SK-N-SH (cell line): Measurements from ENCODE around the gene TRAPPC3. TPM values are rescaled to one million over a fixed set of nuclear protein-coding genes. Genes with fewer than 3 reads are reported as not detected.

ENCODE experiments used
- CTCF ChIA-PET: fragments of 300-600, 350-600 bp; formaldehyde crosslinking; extraction: SDS; loops from one replicate; lab custom pipeline; 2021; lab: Yijun Ruan, JAX
- POLR2A ChIA-PET: fragments of 350-600 bp; sonication (Branson Sonifier 250); formaldehyde crosslinking; extraction: SDS; loops from one replicate; lab custom pipeline; 2020; ENCODE audit warnings: antibody characterized with exemption, inconsistent platforms; lab: Yijun Ruan, JAX
- DNase-seq: peaks from one replicate; pipeline ENCODE4 v3.0.0; 2012
- H2AFZ ChIP-seq: fragments of 200-600 bp; sonication (generic); 2 replicates; pipeline ENCODE4 v1.8.1; 2016; ENCODE audit warnings: antibody characterized with exemption, mild to moderate bottlenecking, low read depth
- H3F3A ChIP-seq: fragments of 200-600 bp; sonication (generic); replicated peaks from 2 replicates; pipeline ENCODE3; 2016; ENCODE audit warnings: antibody characterized with exemption, mild to moderate bottlenecking; ENCODE audit not compliant: insufficient read depth
- H3K27ac ChIP-seq, 2 experiments: fragments of 200-500 bp in 1 of 2; fragments of 200-600 bp in 1 of 2; sonication (Bioruptor generic) in 1 of 2; sonication (generic), shearing (Covaris generic) in 1 of 2; 2 replicates each; pipeline versions ENCODE4 v1.5.1 to v1.6.1; 2014 to 2016; ENCODE audit warnings: low read depth in 2 of 2, inconsistent platforms in 1 of 2, low read length in 1 of 2, mild to moderate bottlenecking in 1 of 2, mixed read lengths in 1 of 2
- H3K27me3 ChIP-seq: fragments of 200-600 bp; sonication (generic), shearing (Covaris generic); 2 replicates; pipeline ENCODE4 v1.6.1; 2016; ENCODE audit warnings: mixed run types; ENCODE audit not compliant: insufficient read depth
- H3K36me3 ChIP-seq, 2 experiments: fragments of 200-500 bp in 1 of 2; fragments of 200-600 bp in 1 of 2; sonication (Bioruptor generic) in 1 of 2; sonication (generic) in 1 of 2; replicated peaks in 1 of 2; 2 replicates each; pipeline versions ENCODE3 to v1.5.1; 2014 to 2016; ENCODE audit warnings: low read length in 1 of 2, mild to moderate bottlenecking in 1 of 2; ENCODE audit not compliant: insufficient read depth in 2 of 2, control insufficient read depth in 1 of 2
- H3K4me1 ChIP-seq, 2 experiments: fragments of 200-500 bp in 1 of 2; fragments of 200-600 bp in 1 of 2; sonication (Bioruptor generic) in 1 of 2; sonication (generic), shearing (Covaris generic) in 1 of 2; 2 replicates each; pipeline versions ENCODE4 v1.5.1 to v1.6.1; 2014 to 2016; ENCODE audit warnings: low read depth in 1 of 2, low read length in 1 of 2, mixed run types in 1 of 2; ENCODE audit not compliant: insufficient read depth in 2 of 2, control insufficient read depth in 1 of 2
- H3K4me2 ChIP-seq: fragments of 200-600 bp; sonication (generic), shearing (Covaris generic); 2 replicates; pipeline ENCODE4 v1.6.1; 2017; ENCODE audit warnings: mixed run types
- H3K4me3 ChIP-seq, 2 experiments: fragments of 200-500 bp in 1 of 2; fragments of 200-600 bp in 1 of 2; sonication (Bioruptor generic) in 1 of 2; sonication (generic), shearing (Covaris generic) in 1 of 2; 2 replicates each; pipeline versions ENCODE4 v1.5.1 to v1.8.1; 2014 to 2016; ENCODE audit warnings: low read depth in 2 of 2, inconsistent platforms in 1 of 2, low read length in 1 of 2, mild to moderate bottlenecking in 1 of 2, mixed read lengths in 1 of 2, moderate library complexity in 1 of 2
- H3K79me2 ChIP-seq: fragments of 200-600 bp; sonication (generic); 2 replicates; pipeline ENCODE4 v1.8.1; 2017; ENCODE audit warnings: mild to moderate bottlenecking; ENCODE audit not compliant: insufficient read depth
- H3K9ac ChIP-seq: fragments of 200-600 bp; sonication (generic); 2 replicates; pipeline ENCODE4 v1.6.1; 2017; ENCODE audit warnings: mixed run types
- H3K9me2 ChIP-seq: fragments of 200-600 bp; sonication (generic); 2 replicates; pipeline ENCODE4 v1.6.1; 2017; ENCODE audit warnings: mixed run types
- H3K9me3 ChIP-seq: fragments of 200-600 bp; sonication (generic); 2 replicates; pipeline ENCODE4 v1.6.1; 2017; ENCODE audit warnings: mixed run types, mild to moderate bottlenecking, moderate library complexity
- H4K20me1 ChIP-seq: fragments of 200-600 bp; sonication (generic); 2 replicates; pipeline ENCODE4 v1.6.1; 2017; ENCODE audit warnings: mild to moderate bottlenecking, mixed run types; ENCODE audit not compliant: insufficient read depth
- EP300 ChIP-seq, 2 experiments: IDR thresholded peaks; 2 replicates each; pipeline versions ENCODE4 v1.4.0 to v1.6.1; 2012; ENCODE audit warnings: borderline replicate concordance in 1 of 2, low read depth in 1 of 2, low read length in 1 of 2
- FOXJ3 ChIP-seq: sonication (generic); formaldehyde crosslinking; IDR thresholded peaks from 2 replicates; pipeline ENCODE4 v1.5.1; 2020; ENCODE audit warnings: mild to moderate bottlenecking, missing genetic modification reagents
- FOXM1 ChIP-seq: IDR thresholded peaks from 2 replicates; pipeline ENCODE4 v1.4.0; 2012; ENCODE audit warnings: low read depth, mild to moderate bottlenecking
- GATA2 ChIP-seq: sonication (generic); formaldehyde crosslinking; IDR thresholded peaks from 2 replicates; pipeline ENCODE4 v1.5.0; 2020; ENCODE audit warnings: mild to moderate bottlenecking, missing genetic modification reagents
- MXI1 ChIP-seq: IDR thresholded peaks from 2 replicates; pipeline ENCODE4 v1.6.1; 2012; ENCODE audit warnings: mild to moderate bottlenecking, low read depth, low read length, improper control_type of control experiment
- NRF1 ChIP-seq: IDR thresholded peaks from 2 replicates; pipeline ENCODE4 v1.6.1; 2012; ENCODE audit warnings: low read depth, mild to moderate bottlenecking, low read length
- POLR2AphosphoS5 ChIP-seq: IDR thresholded peaks from 2 replicates; pipeline ENCODE4 v1.6.1; 2012; ENCODE audit warnings: low read depth, low read length
- RAD21 ChIP-seq: IDR thresholded peaks from 2 replicates; pipeline ENCODE4 v1.6.1; 2012; ENCODE audit warnings: mild to moderate bottlenecking, low read length
- WGBS: methylation state at CpG from one replicate; pipeline ENCODE4 v1.1.6; 2017; ENCODE audit warnings: low lambda C conversion rate; 5-methylcytosine and 5-hydroxymethylcytosine counted together
- polyA plus RNA-seq, 3 experiments: library from polyadenylated mRNA; depleted of rRNA; stranded (reverse); fragments of >200 nt; gene quantifications; 2 replicates each; pipeline ENCODE4 v1.2.3, GENCODE V29; 2012
- TF ChIP-seq, protein P1 (sequence below): fragments of 150-350 bp; IDR thresholded peaks from 2 replicates; pipeline ENCODE4 v1.6.1; 2016; ENCODE audit warnings: mild to moderate bottlenecking, low read depth, low read length
- TF ChIP-seq, protein P2 (sequence below): IDR thresholded peaks from 2 replicates; pipeline ENCODE4 v1.6.1; 2012; ENCODE audit warnings: mild to moderate bottlenecking, low read depth, low read length, moderate library complexity

The TRAPPC3 gene
- polyA plus RNA-seq, 1 of the 3 experiments (the other 2 are of a cell fraction), result 149 TPM

DNA sequence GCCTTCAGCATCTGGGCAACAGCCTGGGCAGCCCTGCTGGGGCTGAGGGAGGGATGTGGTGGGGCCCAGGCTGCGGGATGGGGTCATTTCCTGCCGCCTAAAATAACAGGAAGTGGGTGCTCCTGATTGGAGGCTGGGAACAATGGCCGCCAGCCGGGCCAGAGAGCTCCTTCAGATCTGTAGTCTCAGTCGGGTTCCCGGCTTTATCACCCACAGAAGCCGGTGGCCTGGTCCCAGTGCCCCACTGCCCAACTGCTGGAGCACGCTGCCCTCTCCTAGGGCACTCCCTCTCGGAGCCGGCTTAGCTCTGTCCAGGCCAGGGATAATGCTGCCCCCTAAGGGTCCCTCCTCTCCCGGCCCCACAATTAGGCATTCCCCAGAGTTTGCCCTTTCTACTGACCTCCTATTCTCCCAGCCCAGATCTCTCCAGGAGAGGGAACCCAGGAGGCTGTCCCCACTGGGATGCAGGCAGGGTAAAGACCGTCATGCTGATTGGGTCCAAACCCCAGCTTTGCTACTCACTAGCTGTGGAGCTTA, 11.7 kb upstream of the TRAPPC3 start (continued):
- TF ChIP-seq, protein P1, sequence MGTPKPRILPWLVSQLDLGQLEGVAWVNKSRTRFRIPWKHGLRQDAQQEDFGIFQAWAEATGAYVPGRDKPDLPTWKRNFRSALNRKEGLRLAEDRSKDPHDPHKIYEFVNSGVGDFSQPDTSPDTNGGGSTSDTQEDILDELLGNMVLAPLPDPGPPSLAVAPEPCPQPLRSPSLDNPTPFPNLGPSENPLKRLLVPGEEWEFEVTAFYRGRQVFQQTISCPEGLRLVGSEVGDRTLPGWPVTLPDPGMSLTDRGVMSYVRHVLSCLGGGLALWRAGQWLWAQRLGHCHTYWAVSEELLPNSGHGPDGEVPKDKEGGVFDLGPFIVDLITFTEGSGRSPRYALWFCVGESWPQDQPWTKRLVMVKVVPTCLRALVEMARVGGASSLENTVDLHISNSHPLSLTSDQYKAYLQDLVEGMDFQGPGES, result no peak
- TF ChIP-seq GATA2 (CRISPR knock-in tag), result no peak
- TF ChIP-seq NRF1, result no peak
- no peak for TF ChIP-seq FOXJ3
- TF ChIP-seq, protein P2, sequence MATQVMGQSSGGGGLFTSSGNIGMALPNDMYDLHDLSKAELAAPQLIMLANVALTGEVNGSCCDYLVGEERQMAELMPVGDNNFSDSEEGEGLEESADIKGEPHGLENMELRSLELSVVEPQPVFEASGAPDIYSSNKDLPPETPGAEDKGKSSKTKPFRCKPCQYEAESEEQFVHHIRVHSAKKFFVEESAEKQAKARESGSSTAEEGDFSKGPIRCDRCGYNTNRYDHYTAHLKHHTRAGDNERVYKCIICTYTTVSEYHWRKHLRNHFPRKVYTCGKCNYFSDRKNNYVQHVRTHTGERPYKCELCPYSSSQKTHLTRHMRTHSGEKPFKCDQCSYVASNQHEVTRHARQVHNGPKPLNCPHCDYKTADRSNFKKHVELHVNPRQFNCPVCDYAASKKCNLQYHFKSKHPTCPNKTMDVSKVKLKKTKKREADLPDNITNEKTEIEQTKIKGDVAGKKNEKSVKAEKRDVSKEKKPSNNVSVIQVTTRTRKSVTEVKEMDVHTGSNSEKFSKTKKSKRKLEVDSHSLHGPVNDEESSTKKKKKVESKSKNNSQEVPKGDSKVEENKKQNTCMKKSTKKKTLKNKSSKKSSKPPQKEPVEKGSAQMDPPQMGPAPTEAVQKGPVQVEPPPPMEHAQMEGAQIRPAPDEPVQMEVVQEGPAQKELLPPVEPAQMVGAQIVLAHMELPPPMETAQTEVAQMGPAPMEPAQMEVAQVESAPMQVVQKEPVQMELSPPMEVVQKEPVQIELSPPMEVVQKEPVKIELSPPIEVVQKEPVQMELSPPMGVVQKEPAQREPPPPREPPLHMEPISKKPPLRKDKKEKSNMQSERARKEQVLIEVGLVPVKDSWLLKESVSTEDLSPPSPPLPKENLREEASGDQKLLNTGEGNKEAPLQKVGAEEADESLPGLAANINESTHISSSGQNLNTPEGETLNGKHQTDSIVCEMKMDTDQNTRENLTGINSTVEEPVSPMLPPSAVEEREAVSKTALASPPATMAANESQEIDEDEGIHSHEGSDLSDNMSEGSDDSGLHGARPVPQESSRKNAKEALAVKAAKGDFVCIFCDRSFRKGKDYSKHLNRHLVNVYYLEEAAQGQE, result no peak; the same call in 1 of the 2 replicates
- TF ChIP-seq, all 33 proteins: peak for 13

DNA sequence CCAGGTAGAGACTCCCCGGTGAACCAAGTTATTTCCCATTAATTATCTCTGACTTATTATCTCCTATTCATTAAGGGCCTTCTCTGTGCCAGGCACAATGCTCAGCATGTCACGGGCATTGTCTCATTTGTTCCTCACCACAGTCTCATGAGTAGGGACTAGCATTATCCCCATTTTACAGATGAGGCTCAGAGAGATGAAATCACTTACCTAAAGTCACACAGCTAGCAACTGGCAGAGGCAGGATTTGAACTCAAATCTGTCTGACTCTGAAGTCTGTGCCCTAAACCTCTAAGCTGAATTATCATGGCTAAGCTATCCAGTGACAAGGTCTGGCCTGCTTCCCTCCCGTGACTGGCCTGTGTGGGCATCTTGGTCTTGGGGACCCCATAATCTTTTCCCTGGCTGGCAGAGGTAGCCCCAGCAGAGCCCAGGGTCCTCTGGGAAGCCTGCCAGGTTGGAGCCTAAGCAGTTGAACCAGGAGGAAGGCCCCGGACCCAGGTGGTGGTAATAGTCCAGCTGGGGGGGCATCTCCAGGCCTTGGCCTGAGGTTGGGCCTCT, 11.2 kb upstream of the TRAPPC3 start:
- Histone ChIP-seq H3K27ac (peak overlapping the region; percentile 81 to 83), H3K4me1 (peaks cover 31 to 44% of the 10 kb centered on the region in 2 experiments), H2AFZ (no peak overlapping the region)
- no peak for TF ChIP-seq RAD21
- TF ChIP-seq MXI1, result no peak
- TF ChIP-seq POLR2AphosphoS5, result no peak
- TF ChIP-seq EP300 (IDR thresholded peaks at IDR 0.05; ENCODE audit: borderline replicate concordance in 1 of 2, low read depth in 1 of 2, low read length in 1 of 2), result no peak
- no peak for TF ChIP-seq FOXM1
- TF ChIP-seq, all 33 proteins: peak for 0
- Histone ChIP-seq H3K36me3 (peaks cover 8 to 24% of the 10 kb centered on the region in 2 experiments), H3K4me2 (peak overlapping the region; percentile 98), H3K79me2 (peaks cover 98% of the 10 kb centered on the region), H3K9ac (peak overlapping the region; percentile 80), H3K9me3 (no peaks in the 10 kb centered on the region), H4K20me1 (peaks cover 85% of the 10 kb centered on the region), H3K9me2 (no peaks in the 10 kb centered on the region), H3K4me3 (peak overlapping the region; percentile 47 to 72), H3F3A (peaks cover 10% of the 10 kb centered on the region), H3K27me3 (no peaks in the 10 kb centered on the region)
- WGBS, result 72% methylated on average over 3 of the region's 4 CpGs
- ChIA-PET POLR2A (interaction anchor here (0.9 to 2.3 kb wide), 6 partner anchors 9 to 25 kb away, joined by 3 to 7 read pairs (median 5); partner anchors contain the start of gene TRAPPC3), CTCF (interaction anchor here (0.9 to 4.8 kb wide), 12 partner anchors 9 to 148 kb away, joined by 3 to 49 read pairs (median 5); partner anchors contain the start of gene TRAPPC3)
- DNase-seq, result no peak
